H9 (cell line): ENCODE data around the gene NSUN7. TPM values are rescaled to one million over a fixed set of nuclear protein-coding genes. Genes with fewer than 3 reads are reported as not detected.
A peak's percentile ranks its signal among the peaks of the same experiment; 100 is the strongest.

Source experiments
- DNase-seq: peaks from one replicate; pipeline ENCODE4 v3.0.0-alpha.2; 2017
- H2AFZ ChIP-seq: one replicate; pipeline ENCODE4 v1.6.1; 2013; ENCODE audit warnings: mild to moderate bottlenecking, low read length, control low read depth, moderate library complexity
- H2AK5ac ChIP-seq: 2 replicates; pipeline ENCODE4 v1.6.1; 2013; ENCODE audit warnings: low read length, control low read depth, mixed read lengths; ENCODE audit not compliant: insufficient read length
- H2BK120ac ChIP-seq: one replicate; pipeline ENCODE4 v1.6.1; 2013; ENCODE audit warnings: low read depth, mild to moderate bottlenecking, low read length, control low read depth, inconsistent platforms; ENCODE audit not compliant: poor library complexity, severe bottlenecking
- H2BK12ac ChIP-seq: 2 replicates; pipeline ENCODE4 v1.6.1; 2013; ENCODE audit warnings: low read length, control low read depth, mixed read lengths, low read depth; ENCODE audit not compliant: insufficient read length
- H2BK15ac ChIP-seq: 2 replicates; pipeline ENCODE4 v1.6.1; 2013; ENCODE audit warnings: low read depth, low read length, control low read depth
- H2BK20ac ChIP-seq: one replicate; pipeline ENCODE4 v1.6.1; 2013; ENCODE audit warnings: low read depth, mild to moderate bottlenecking, low read length, control low read depth, inconsistent platforms; ENCODE audit not compliant: poor library complexity, severe bottlenecking
- H2BK5ac ChIP-seq: 2 replicates; pipeline ENCODE4 v1.6.1; 2013; ENCODE audit warnings: low read length, control low read depth, mixed read lengths; ENCODE audit not compliant: insufficient read length
- H3K14ac ChIP-seq: 2 replicates; pipeline ENCODE4 v1.6.1; 2013; ENCODE audit warnings: low read length, control low read depth; ENCODE audit not compliant: insufficient read depth
- H3K18ac ChIP-seq: 2 replicates; pipeline ENCODE4 v1.6.1; 2013; ENCODE audit warnings: low read depth, mild to moderate bottlenecking, mixed read lengths, low read length, control low read depth; ENCODE audit not compliant: insufficient read length
- H3K23ac ChIP-seq: 2 replicates; pipeline ENCODE4 v1.6.1; 2013; ENCODE audit warnings: low read length, control low read depth, mixed read lengths, low read depth; ENCODE audit not compliant: insufficient read length
- H3K23me2 ChIP-seq: 2 replicates; pipeline ENCODE4 v1.6.1; 2013; ENCODE audit warnings: low read depth, mild to moderate bottlenecking, mixed read lengths, low read length, control low read depth; ENCODE audit not compliant: insufficient read length, poor library complexity, severe bottlenecking
- H3K27ac ChIP-seq: 2 replicates; pipeline ENCODE4 v1.5.1; 2013; ENCODE audit warnings: low read length, control low read depth, mixed read lengths, low read depth; ENCODE audit not compliant: insufficient read length
- H3K27me3 ChIP-seq: 2 replicates; pipeline ENCODE4 v1.6.1; 2013; ENCODE audit warnings: low read length, control low read depth, inconsistent platforms; ENCODE audit not compliant: insufficient read depth
- H3K4ac ChIP-seq: 2 replicates; pipeline ENCODE4 v1.6.1; 2013; ENCODE audit warnings: low read depth, mild to moderate bottlenecking, control low read depth, inconsistent platforms, low read length, moderate library complexity
- H3K4me1 ChIP-seq: 2 replicates; pipeline ENCODE4 v1.6.1; 2013; ENCODE audit warnings: low read length, control low read depth, inconsistent platforms; ENCODE audit not compliant: insufficient read depth
- H3K4me2 ChIP-seq: 2 replicates; pipeline ENCODE4 v1.6.1; 2013; ENCODE audit warnings: low read length, control low read depth, mixed read lengths; ENCODE audit not compliant: insufficient read length, insufficient read depth
- H3K56ac ChIP-seq: 2 replicates; pipeline ENCODE4 v1.6.1; 2013; ENCODE audit warnings: low read depth, mild to moderate bottlenecking, mixed read lengths, low read length, control low read depth; ENCODE audit not compliant: insufficient read length
- H3K79me1 ChIP-seq: 2 replicates; pipeline ENCODE4 v1.6.1; 2013; ENCODE audit warnings: low read depth, mild to moderate bottlenecking, moderate library complexity, low read length, control low read depth, inconsistent platforms; ENCODE audit not compliant: insufficient read depth, poor library complexity, severe bottlenecking
- H3K79me2 ChIP-seq: 2 replicates; pipeline ENCODE4 v1.6.1; 2013; ENCODE audit warnings: low read length, control low read depth, inconsistent platforms; ENCODE audit not compliant: insufficient read depth
- H3K9ac ChIP-seq: 2 replicates; pipeline ENCODE4 v1.6.1; 2013; ENCODE audit warnings: low read length, control low read depth, mixed read lengths; ENCODE audit not compliant: insufficient read length; ENCODE audit errors: extremely low read depth
- H3K9me3 ChIP-seq: one replicate; pipeline ENCODE4 v1.6.1; 2013; ENCODE audit warnings: low read depth, low read length, inconsistent platforms; ENCODE audit not compliant: control insufficient read depth
- H3T11ph ChIP-seq: one replicate; pipeline ENCODE4 v1.6.1; 2013; ENCODE audit warnings: mild to moderate bottlenecking, low read length, control low read depth, inconsistent platforms
- H4K20me1 ChIP-seq: one replicate; pipeline ENCODE4 v1.6.1; 2013; ENCODE audit not compliant: control insufficient read depth, insufficient read length, insufficient read depth
- H4K5ac ChIP-seq: 2 replicates; pipeline ENCODE4 v1.6.1; 2013; ENCODE audit warnings: low read depth, mild to moderate bottlenecking, mixed read lengths, low read length, control low read depth; ENCODE audit not compliant: insufficient read length
- H4K8ac ChIP-seq: replicated peaks from 2 replicates; pipeline ENCODE4 v1.6.1; 2013; ENCODE audit warnings: low read length, control low read depth, mixed read lengths, low read depth; ENCODE audit not compliant: insufficient read length
- H4K91ac ChIP-seq: 2 replicates; pipeline ENCODE4 v1.6.1; 2013; ENCODE audit warnings: low read depth, mild to moderate bottlenecking, moderate library complexity, mixed read lengths, low read length, control low read depth; ENCODE audit not compliant: insufficient read length
- H3K27ac Mint-ChIP-seq, 3 experiments: 2 replicates in 2 of 3; 3 replicates in 1 of 3; pipeline ENCODE4 v1.8.0; 2020 to 2021; ENCODE audit warnings: mixed read lengths in 3 of 3, mild to moderate bottlenecking in 1 of 3, moderate library complexity in 1 of 3
- H3K27me3 Mint-ChIP-seq: 2 replicates; pipeline ENCODE4 v1.8.0; 2021; ENCODE audit warnings: low read depth, mild to moderate bottlenecking, moderate library complexity, mixed read lengths
- H3K36me3 Mint-ChIP-seq, 3 experiments: 2 replicates in 2 of 3; 3 replicates in 1 of 3; pipeline ENCODE4 v1.8.0; 2020 to 2021; ENCODE audit warnings: low read depth in 3 of 3, mixed read lengths in 3 of 3; ENCODE audit not compliant: insufficient read depth in 1 of 3
- H3K4me1 Mint-ChIP-seq, 2 experiments: 2 replicates each; pipeline ENCODE4 v1.8.0; 2020; ENCODE audit warnings: mixed read lengths in 2 of 2
- H3K4me3 Mint-ChIP-seq, 2 experiments: 2 replicates in 1 of 2; 3 replicates in 1 of 2; pipeline ENCODE4 v1.8.0; 2020 to 2021; ENCODE audit warnings: mild to moderate bottlenecking in 2 of 2, mixed read lengths in 2 of 2, moderate library complexity in 1 of 2
- H3K9me3 Mint-ChIP-seq, 2 experiments: 2 replicates in 1 of 2; 3 replicates in 1 of 2; pipeline ENCODE4 v1.8.0; 2020; ENCODE audit warnings: mild to moderate bottlenecking in 2 of 2, mixed read lengths in 2 of 2, moderate library complexity in 1 of 2
- WGBS: extraction: QIAGEN DNeasy Blood & Tissue Kit; methylation state at CpG from one replicate; pipeline ENCODE4 v1.1.7; 2013; ENCODE audit warnings: missing lambda C conversion rate, low lambda C conversion rate, mixed read lengths; ENCODE audit not compliant: insufficient read length; ENCODE audit errors: extremely low coverage; 5-methylcytosine and 5-hydroxymethylcytosine counted together
- total RNA-seq: library from RNA; stranded (reverse); gene quantifications from 2 replicates; pipeline ENCODE4 v1.2.1, GENCODE V29; 2021
- TF ChIP-seq, protein P1 (sequence below): fragments of 200-600 bp; sonication (generic); conservative IDR thresholded peaks from 3 replicates; pipeline ENCODE4 v1.8.0; 2021; ENCODE audit warnings: antibody characterized with exemption, mild to moderate bottlenecking

Gene NSUN7
- total RNA-seq, 1 experiment from 2014 or later: 15.9 TPM

DNA sequence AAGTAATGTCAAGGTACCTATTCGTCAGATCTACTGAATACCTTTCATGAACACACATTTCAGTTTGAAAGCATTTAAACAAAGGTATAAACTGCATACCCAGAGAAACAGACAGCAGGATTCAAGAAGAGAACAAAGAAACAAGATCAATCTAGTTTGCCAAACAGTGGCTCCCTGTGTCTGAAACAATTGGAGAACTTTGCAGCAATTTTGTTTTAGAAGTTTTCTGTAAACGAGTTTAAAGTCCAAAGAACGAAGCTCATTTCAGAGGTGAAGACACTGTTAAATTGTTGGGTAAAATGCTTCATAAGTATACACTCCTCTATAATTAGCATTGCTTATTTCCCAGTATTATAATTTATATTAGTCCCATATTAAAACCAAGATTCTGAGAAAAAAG lies 21.4 kb upstream of the NSUN7 start:
- Histone ChIP-seq H3K56ac (no peak overlapping the region), H3K4me1 (no peaks in the 10 kb centered on the region; the same call in 1 of the 2 replicates), H4K8ac (no peak overlapping the region), H3K18ac (no peak overlapping the region), H3K79me1 (no peaks in the 10 kb centered on the region), H2AFZ (no peak overlapping the region), H2AK5ac (no peak overlapping the region), H3K27me3 (no peaks in the 10 kb centered on the region), H4K91ac (no peak overlapping the region), H3K27ac (no peak overlapping the region), H2BK20ac (no peak overlapping the region), H4K5ac (no peak overlapping the region), H3K14ac (no peak overlapping the region), H3K9ac (no peak overlapping the region), H2BK15ac (no peak overlapping the region), H2BK12ac (no peak overlapping the region), H4K20me1 (no peaks in the 10 kb centered on the region), H3K23me2 (no peaks in the 10 kb centered on the region), H3K79me2 (no peaks in the 10 kb centered on the region), H3K23ac (no peak overlapping the region), H2BK120ac (no peak overlapping the region), H2BK5ac (no peak overlapping the region), H3T11ph (no peak overlapping the region), H3K4ac (no peak overlapping the region), H3K4me2 (no peak overlapping the region), H3K9me3 (no peaks in the 10 kb centered on the region)
- Mint-ChIP-seq H3K27ac (peak overlapping the region in 1 of 3 experiments; percentile 62; a peak in 1 of 7 replicates), H3K9me3 (no peaks in the 10 kb centered on the region), H3K27me3 (no peaks in the 10 kb centered on the region), H3K36me3 (no peaks in the 10 kb centered on the region), H3K4me1 (peaks cover 3 to 4% of the 10 kb centered on the region in 2 experiments; a peak in 3 of 4 replicates), H3K4me3 (no peak overlapping the region)
- WGBS: no CpG with 5 or more reads among the region's 3 CpGs
- TF ChIP-seq, protein P1, sequence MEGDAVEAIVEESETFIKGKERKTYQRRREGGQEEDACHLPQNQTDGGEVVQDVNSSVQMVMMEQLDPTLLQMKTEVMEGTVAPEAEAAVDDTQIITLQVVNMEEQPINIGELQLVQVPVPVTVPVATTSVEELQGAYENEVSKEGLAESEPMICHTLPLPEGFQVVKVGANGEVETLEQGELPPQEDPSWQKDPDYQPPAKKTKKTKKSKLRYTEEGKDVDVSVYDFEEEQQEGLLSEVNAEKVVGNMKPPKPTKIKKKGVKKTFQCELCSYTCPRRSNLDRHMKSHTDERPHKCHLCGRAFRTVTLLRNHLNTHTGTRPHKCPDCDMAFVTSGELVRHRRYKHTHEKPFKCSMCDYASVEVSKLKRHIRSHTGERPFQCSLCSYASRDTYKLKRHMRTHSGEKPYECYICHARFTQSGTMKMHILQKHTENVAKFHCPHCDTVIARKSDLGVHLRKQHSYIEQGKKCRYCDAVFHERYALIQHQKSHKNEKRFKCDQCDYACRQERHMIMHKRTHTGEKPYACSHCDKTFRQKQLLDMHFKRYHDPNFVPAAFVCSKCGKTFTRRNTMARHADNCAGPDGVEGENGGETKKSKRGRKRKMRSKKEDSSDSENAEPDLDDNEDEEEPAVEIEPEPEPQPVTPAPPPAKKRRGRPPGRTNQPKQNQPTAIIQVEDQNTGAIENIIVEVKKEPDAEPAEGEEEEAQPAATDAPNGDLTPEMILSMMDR: no peak
- no peak for DNase-seq
